GM13977 (cell line): Measurements from ENCODE around the gene ABCD1.
"Not testable (repeated sequence)": the region's sequence is repeated elsewhere in the genome, so short reads cannot be mapped to it uniquely, and the experiment has no call there.

Experiments used
- DNase-seq: peaks from one replicate; pipeline ENCODE4 v3.0.0; 2012; ENCODE audit warnings: low spot score
- CTCF ChIP-seq: IDR thresholded peaks from 2 replicates; pipeline ENCODE4 v1.5.1; 2012; ENCODE audit warnings: mild to moderate bottlenecking, control low read depth; ENCODE audit not compliant: insufficient read depth; ENCODE audit errors: extremely low read depth, missing control alignments
- in situ Hi-C: fragments of 300-500 bp; cut with MboI; formaldehyde crosslinking; loops from one replicate; pipeline ENCODE4 v1.12.0; 2022; ENCODE audit warnings: low sequenced_read_pairs, low pct_unique_long_range_greater_than_20kb, mixed read lengths, inconsistent platforms; ENCODE audit not compliant: unreplicated experiment

The ABCD1 gene

GRCh38 chrX:153744210-153745066 lies 19.8 kb downstream of the ABCD1 start:
- no peak for DNase-seq
- TF ChIP-seq CTCF: no peak
- in situ Hi-C loops: no loop called here

- DNase-seq, in situ Hi-C loops: not testable (repeated sequence)
Observed at GRCh38 chrX:153745067-153745433, 20.4 kb downstream of the ABCD1 start.

- no peak for DNase-seq
- in situ Hi-C loops: no loop called here
- no peak for TF ChIP-seq CTCF
Observed at GRCh38 chrX:153746359-153746758, 21.7 kb downstream of the ABCD1 start.

GRCh38 chrX:153746991-153747390 lies 22.3 kb downstream of the ABCD1 start:
- in situ Hi-C loops, DNase-seq: not testable (repeated sequence)

- in situ Hi-C loops: not testable (repeated sequence)
Observed at GRCh38 chrX:153749017-153749416, 24.4 kb downstream of the ABCD1 start.

GRCh38 chrX:153750127-153750774 lies 25.6 kb downstream of the ABCD1 start:
- in situ Hi-C loops: loop anchor here (10.0 kb wide), 1 partner anchor 195 kb away; the partner anchor contains the start of gene RENBP
- DNase-seq: no peak
- TF ChIP-seq CTCF: no peak

More at GRCh38 chrX:153749017-153749416, 24.4 kb downstream of the ABCD1 start:
- DNase-seq: not testable (repeated sequence)

- TF ChIP-seq CTCF: no peak
- DNase-seq: no peak
- in situ Hi-C loops: loop anchor here (10.0 kb wide), 1 partner anchor 190 kb away; the partner anchor contains the start of gene RENBP
Observed at GRCh38 chrX:153755136-153755535, 30.5 kb downstream of the ABCD1 start.

- TF ChIP-seq CTCF: no peak
- in situ Hi-C loops: no loop called here
- DNase-seq: no peak
Observed at GRCh38 chrX:153761863-153762262, 37.2 kb downstream of the ABCD1 start.
